ENCODE data around the gene VAPA.

Gene VAPA

DNA sequence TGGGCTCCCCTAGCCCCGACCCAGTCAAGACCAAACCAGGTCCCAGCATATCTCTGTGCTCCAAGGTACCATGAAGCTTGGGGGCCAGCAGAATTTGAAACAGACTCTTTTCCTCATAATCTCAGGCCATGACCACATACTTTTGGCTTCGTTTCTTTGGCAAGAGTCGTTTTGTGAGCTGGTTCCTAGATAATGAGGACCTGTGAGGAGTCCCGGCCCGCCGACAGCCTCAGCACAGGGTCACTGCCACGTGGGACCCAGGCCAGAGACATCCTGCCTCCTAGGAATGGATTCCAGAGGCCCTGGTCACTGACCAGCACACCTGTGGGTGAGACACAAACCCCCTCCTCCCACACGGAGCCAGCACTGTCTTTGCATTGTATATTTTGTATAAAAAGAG lies 73.5 kb downstream of the VAPA start:
- Histone ChIP-seq H4K20me1 (ENCODE audit: insufficient read depth, low read length) (no peaks in the 10 kb centered on the region), H3K4me1 (ENCODE audit: insufficient read depth, low read length, severe bottlenecking) (no peaks in the 10 kb centered on the region), H3K27ac (ENCODE audit: low read depth, low read length, poor library complexity, severe bottlenecking) (no peak overlapping the region), H3K9me2 (ENCODE audit: low read depth, low read length) (no peaks in the 10 kb centered on the region), H2AFZ (ENCODE audit: low read length) (no peak overlapping the region), H3F3A (ENCODE audit: insufficient read depth, low read length) (no peaks in the 10 kb centered on the region), H3K27me3 (ENCODE audit: insufficient read depth, low read length) (peaks cover 16% of the 10 kb centered on the region; the same call in 1 of the 2 replicates), H3K4me2 (ENCODE audit: low read length) (no peak overlapping the region), H3K36me3 (ENCODE audit: insufficient read depth, low read length) (no peaks in the 10 kb centered on the region; the same call in 1 of the 2 replicates), H3K9me3 (ENCODE audit: low read length) (no peaks in the 10 kb centered on the region), H3K4me3 (ENCODE audit: low read depth, low read length, poor library complexity, severe bottlenecking) (no peak overlapping the region), H3K79me2 (ENCODE audit: insufficient read depth, low read length) (no peaks in the 10 kb centered on the region), H3K9ac (ENCODE audit: low read length) (no peak overlapping the region)
- no peak for TF ChIP-seq EZH2 (IDR thresholded peaks at IDR 0.05; ENCODE audit: borderline replicate concordance, low read length)
- TF ChIP-seq, protein P1, sequence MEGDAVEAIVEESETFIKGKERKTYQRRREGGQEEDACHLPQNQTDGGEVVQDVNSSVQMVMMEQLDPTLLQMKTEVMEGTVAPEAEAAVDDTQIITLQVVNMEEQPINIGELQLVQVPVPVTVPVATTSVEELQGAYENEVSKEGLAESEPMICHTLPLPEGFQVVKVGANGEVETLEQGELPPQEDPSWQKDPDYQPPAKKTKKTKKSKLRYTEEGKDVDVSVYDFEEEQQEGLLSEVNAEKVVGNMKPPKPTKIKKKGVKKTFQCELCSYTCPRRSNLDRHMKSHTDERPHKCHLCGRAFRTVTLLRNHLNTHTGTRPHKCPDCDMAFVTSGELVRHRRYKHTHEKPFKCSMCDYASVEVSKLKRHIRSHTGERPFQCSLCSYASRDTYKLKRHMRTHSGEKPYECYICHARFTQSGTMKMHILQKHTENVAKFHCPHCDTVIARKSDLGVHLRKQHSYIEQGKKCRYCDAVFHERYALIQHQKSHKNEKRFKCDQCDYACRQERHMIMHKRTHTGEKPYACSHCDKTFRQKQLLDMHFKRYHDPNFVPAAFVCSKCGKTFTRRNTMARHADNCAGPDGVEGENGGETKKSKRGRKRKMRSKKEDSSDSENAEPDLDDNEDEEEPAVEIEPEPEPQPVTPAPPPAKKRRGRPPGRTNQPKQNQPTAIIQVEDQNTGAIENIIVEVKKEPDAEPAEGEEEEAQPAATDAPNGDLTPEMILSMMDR (IDR thresholded peaks at IDR 0.05; ENCODE audit: low read length): no peak

DNA sequence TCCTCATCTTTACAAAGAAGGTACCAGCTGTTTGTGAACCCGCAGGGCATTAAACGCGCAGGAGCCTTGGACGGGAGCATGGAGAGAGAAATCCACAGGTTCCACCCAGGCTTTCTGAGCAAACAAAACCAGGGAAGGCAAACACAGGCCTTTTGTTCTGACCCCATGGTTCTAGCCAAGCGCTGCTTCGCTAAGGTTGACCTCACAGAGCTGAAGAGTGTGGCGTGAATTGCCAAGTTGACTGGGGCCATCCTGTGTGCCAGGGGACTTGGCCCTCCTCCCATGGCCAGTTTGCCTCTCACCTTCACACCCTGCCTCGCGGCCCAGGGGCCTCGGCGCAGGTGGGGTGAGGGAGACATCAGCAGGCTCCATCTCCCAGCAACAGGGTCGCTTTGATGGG lies 74.1 kb downstream of the VAPA start:
- Histone ChIP-seq H3K9me3 (ENCODE audit: low read length) (no peaks in the 10 kb centered on the region), H3K4me3 (ENCODE audit: low read depth, low read length, poor library complexity, severe bottlenecking) (no peak overlapping the region), H3K9ac (ENCODE audit: low read length) (no peak overlapping the region), H3F3A (ENCODE audit: insufficient read depth, low read length) (no peaks in the 10 kb centered on the region), H3K4me2 (ENCODE audit: low read length) (no peak overlapping the region), H3K79me2 (ENCODE audit: insufficient read depth, low read length) (no peaks in the 10 kb centered on the region), H3K4me1 (ENCODE audit: insufficient read depth, low read length, severe bottlenecking) (no peaks in the 10 kb centered on the region), H4K20me1 (ENCODE audit: insufficient read depth, low read length) (no peaks in the 10 kb centered on the region), H3K9me2 (ENCODE audit: low read depth, low read length) (no peaks in the 10 kb centered on the region), H3K27me3 (ENCODE audit: insufficient read depth, low read length) (peaks cover 10% of the 10 kb centered on the region; the same call in 1 of the 2 replicates), H3K27ac (ENCODE audit: low read depth, low read length, poor library complexity, severe bottlenecking) (no peak overlapping the region), H3K36me3 (ENCODE audit: insufficient read depth, low read length) (no peaks in the 10 kb centered on the region), H2AFZ (ENCODE audit: low read length) (no peak overlapping the region)
- TF ChIP-seq EZH2 (IDR thresholded peaks at IDR 0.05; ENCODE audit: borderline replicate concordance, low read length): no peak
- TF ChIP-seq, protein P1 (IDR thresholded peaks at IDR 0.05; ENCODE audit: low read length): no peak

DNA sequence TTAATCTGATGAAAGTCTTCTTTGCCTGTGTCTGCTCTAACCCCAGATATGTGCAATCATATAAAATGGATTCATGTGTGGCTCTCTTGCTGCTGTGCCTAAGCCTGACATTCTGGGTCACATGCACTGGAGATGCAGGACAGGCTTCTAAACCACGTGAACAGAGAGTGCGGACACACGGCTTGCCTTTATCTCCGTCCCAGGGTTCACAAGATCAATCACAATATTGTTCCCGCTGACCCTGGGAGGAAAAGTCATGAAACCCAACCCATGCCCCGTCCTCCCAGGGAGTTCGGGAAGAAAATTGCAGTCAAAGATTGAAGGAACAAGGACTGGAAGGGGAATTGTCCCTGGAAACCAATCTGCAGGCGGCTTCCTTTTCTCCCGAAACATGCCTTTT lies 74.8 kb downstream of the VAPA start:
- Histone ChIP-seq H3K9ac (ENCODE audit: low read length) (no peak overlapping the region), H3K36me3 (ENCODE audit: insufficient read depth, low read length) (no peaks in the 10 kb centered on the region), H3K4me2 (ENCODE audit: low read length) (no peak overlapping the region), H2AFZ (ENCODE audit: low read length) (no peak overlapping the region), H3K27ac (ENCODE audit: low read depth, low read length, poor library complexity, severe bottlenecking) (no peak overlapping the region), H3K27me3 (ENCODE audit: insufficient read depth, low read length) (peaks cover 6% of the 10 kb centered on the region; the same call in 1 of the 2 replicates), H3K4me1 (ENCODE audit: insufficient read depth, low read length, severe bottlenecking) (no peaks in the 10 kb centered on the region), H3K79me2 (ENCODE audit: insufficient read depth, low read length) (no peaks in the 10 kb centered on the region), H3K9me2 (ENCODE audit: low read depth, low read length) (no peaks in the 10 kb centered on the region), H3F3A (ENCODE audit: insufficient read depth, low read length) (no peaks in the 10 kb centered on the region), H3K4me3 (ENCODE audit: low read depth, low read length, poor library complexity, severe bottlenecking) (no peak overlapping the region), H4K20me1 (ENCODE audit: insufficient read depth, low read length) (no peaks in the 10 kb centered on the region), H3K9me3 (ENCODE audit: low read length) (no peaks in the 10 kb centered on the region)
- TF ChIP-seq, protein P1 (IDR thresholded peaks at IDR 0.05; ENCODE audit: low read length): no peak

Measured in OCI-LY1 (cell line).